Measurements from ENCODE around the gene PRDM16. TPM values are rescaled to one million over a fixed set of nuclear protein-coding genes. Genes with fewer than 3 reads are reported as not detected.

The PRDM16 gene
- polyA plus RNA-seq (2013, experiment 1 of 2; ENCODE audit: insufficient read length): 1.5 TPM
- 2.2 TPM for polyA plus RNA-seq (2013, experiment 2 of 2; ENCODE audit: insufficient read length)

GRCh38 chr1:3068564-3069431 is at the start of gene PRDM16:
TSS of gene PRDM16 (plus strand) at chr1:3069203. CDS start at chr1:3069260, 57 bp downstream.
- peak; percentile 57 for DNase-seq

GRCh38 chr1:3019516-3020051 is 49.4 kb upstream of the PRDM16 start:
- DNase-seq: no peak

- no peak for DNase-seq
Measured at GRCh38 chr1:3020263-3020909, 48.6 kb upstream of the PRDM16 start.

GRCh38 chr1:3021233-3021671 is 47.8 kb upstream of the PRDM16 start, which contains the start of gene ACTRT2:
TSS of gene ACTRT2 (plus strand) at chr1:3021467. CDS start at chr1:3021687, 220 bp downstream.
- no peak for DNase-seq

- DNase-seq: no peak
Measured at GRCh38 chr1:3021801-3022401, 47.1 kb upstream of the PRDM16 start.

- DNase-seq: no peak
Measured at GRCh38 chr1:3022511-3022973, 46.5 kb upstream of the PRDM16 start.

- DNase-seq: no peak
Measured at GRCh38 chr1:3022976-3023375, 46.0 kb upstream of the PRDM16 start.

GRCh38 chr1:3024019-3024418 is 45.0 kb upstream of the PRDM16 start:
- DNase-seq: no peak

GRCh38 chr1:3024588-3024987 is 44.4 kb upstream of the PRDM16 start:
- no peak for DNase-seq

- no peak for DNase-seq
Measured at GRCh38 chr1:3026124-3026523, 42.9 kb upstream of the PRDM16 start.

GRCh38 chr1:3026581-3027391 is 42.2 kb upstream of the PRDM16 start:
- no peak for DNase-seq

GRCh38 chr1:3027611-3028371 is 41.2 kb upstream of the PRDM16 start:
- DNase-seq: no peak

GRCh38 chr1:3028531-3029282 is 40.3 kb upstream of the PRDM16 start:
- DNase-seq: no peak

- DNase-seq: no peak
Measured at GRCh38 chr1:3029481-3029961, 39.5 kb upstream of the PRDM16 start.

- no peak for DNase-seq
Measured at GRCh38 chr1:3029991-3030662, 38.9 kb upstream of the PRDM16 start.

- DNase-seq: no peak
Measured at GRCh38 chr1:3030663-3031381, 38.2 kb upstream of the PRDM16 start.

- DNase-seq: no peak
Measured at GRCh38 chr1:3031401-3032221, 37.4 kb upstream of the PRDM16 start.

Data from fibroblast of skin of back (primary cell).